GM19467 (cell line): Measurements from ENCODE around the gene RCSD1.
A peak's percentile ranks its signal among the peaks of the same experiment; 100 is the strongest.

ENCODE experiments used
- ATAC-seq: cut with Tn5 transposase; IDR thresholded peaks from one replicate; pipeline ENCODE4 v1.9.1; 2021; ENCODE audit warnings: mild to moderate bottlenecking, moderate library complexity; ENCODE audit not compliant: unreplicated experiment

RCSD1 gene

GRCh38 chr1:167663002-167663772 lies 33.2 kb downstream of the RCSD1 start:
- no peak for ATAC-seq

- ATAC-seq: no peak
Measured at GRCh38 chr1:167665469-167665868, 35.4 kb downstream of the RCSD1 start.

- no peak for ATAC-seq
Measured at GRCh38 chr1:167666416-167666815, 36.4 kb downstream of the RCSD1 start.

GRCh38 chr1:167667536-167667935 lies 37.5 kb downstream of the RCSD1 start:
- ATAC-seq: no peak

- peak; percentile 68 for ATAC-seq
Measured at GRCh38 chr1:167668108-167668507, 38.1 kb downstream of the RCSD1 start.

- no peak for ATAC-seq
Measured at GRCh38 chr1:167669209-167670124, 39.4 kb downstream of the RCSD1 start.

GRCh38 chr1:167670563-167670962 lies 40.5 kb downstream of the RCSD1 start:
- no peak for ATAC-seq

- ATAC-seq: no peak
Measured at GRCh38 chr1:167671727-167672511, 41.9 kb downstream of the RCSD1 start.

GRCh38 chr1:167672831-167673230 lies 42.8 kb downstream of the RCSD1 start:
- ATAC-seq: no peak

- ATAC-seq: no peak
Measured at GRCh38 chr1:167673265-167673664, 43.2 kb downstream of the RCSD1 start.

- no peak for ATAC-seq
Measured at GRCh38 chr1:167674156-167674555, 44.1 kb downstream of the RCSD1 start.

GRCh38 chr1:167675440-167675839 lies 45.4 kb downstream of the RCSD1 start:
- ATAC-seq: no peak

GRCh38 chr1:167676205-167676915 lies 46.3 kb downstream of the RCSD1 start:
- ATAC-seq: no peak

- ATAC-seq: no peak
Measured at GRCh38 chr1:167676916-167677848, 47.1 kb downstream of the RCSD1 start.

GRCh38 chr1:167678422-167678821 lies 48.4 kb downstream of the RCSD1 start:
- ATAC-seq: no peak

GRCh38 chr1:167678838-167679237 lies 48.8 kb downstream of the RCSD1 start:
- no peak for ATAC-seq

GRCh38 chr1:167679714-167680113 lies 49.7 kb downstream of the RCSD1 start:
- no peak for ATAC-seq

- ATAC-seq: no peak
Measured at GRCh38 chr1:167681024-167681423, 51.0 kb downstream of the RCSD1 start.

- ATAC-seq: no peak
Measured at GRCh38 chr1:167681451-167682098, 51.5 kb downstream of the RCSD1 start.
